Retinal pigment epithelial cell (primary cell): ENCODE data around the gene LRRC28.

Experiments used
- DNase-seq: peaks from one replicate; pipeline ENCODE4 v3.0.0-alpha.2; 2010; ENCODE audit warnings: low read depth
- H3K4me3 ChIP-seq: 2 replicates; pipeline ENCODE4 v1.5.1; 2011; ENCODE audit warnings: mild to moderate bottlenecking, low read length, control low read depth, moderate library complexity
- TF ChIP-seq, protein P1 (sequence below): conservative IDR thresholded peaks from 2 replicates; pipeline ENCODE4 v1.5.1; 2011; ENCODE audit warnings: low read depth, low read length, control low read depth, inconsistent platforms

LRRC28 gene

DNA sequence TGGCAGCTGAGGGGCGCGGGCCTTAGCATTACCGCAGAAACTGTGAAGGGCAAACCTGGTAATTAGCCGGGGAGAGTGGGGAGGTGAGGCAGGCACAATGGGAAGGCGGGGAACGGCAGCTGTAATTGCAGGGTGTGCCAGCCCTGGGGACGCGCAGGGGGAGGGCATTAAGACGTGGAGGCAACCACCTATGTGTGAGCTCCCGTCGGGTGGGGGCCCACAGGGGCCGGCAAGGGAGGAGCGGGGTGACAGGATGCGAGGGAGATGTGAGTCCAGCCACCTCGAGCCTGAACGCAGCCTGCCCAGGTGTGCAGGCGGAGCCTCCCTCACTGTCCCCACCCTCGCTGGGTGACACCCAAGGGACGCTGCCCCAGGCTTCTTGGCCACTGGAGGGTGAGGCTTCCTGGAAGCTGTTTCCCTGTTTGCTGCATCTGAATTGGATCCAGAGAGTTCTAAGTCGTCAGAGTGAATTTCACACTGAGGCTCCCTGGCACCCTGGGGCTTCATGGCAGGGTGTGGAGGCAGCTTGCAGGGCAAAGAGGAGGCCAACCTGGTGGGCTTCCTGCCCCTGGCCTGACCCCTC, 183.9 kb downstream of the LRRC28 start:
- no peak for DNase-seq
- no peak overlapping the region for H3K4me3 ChIP-seq
- TF ChIP-seq, protein P1, sequence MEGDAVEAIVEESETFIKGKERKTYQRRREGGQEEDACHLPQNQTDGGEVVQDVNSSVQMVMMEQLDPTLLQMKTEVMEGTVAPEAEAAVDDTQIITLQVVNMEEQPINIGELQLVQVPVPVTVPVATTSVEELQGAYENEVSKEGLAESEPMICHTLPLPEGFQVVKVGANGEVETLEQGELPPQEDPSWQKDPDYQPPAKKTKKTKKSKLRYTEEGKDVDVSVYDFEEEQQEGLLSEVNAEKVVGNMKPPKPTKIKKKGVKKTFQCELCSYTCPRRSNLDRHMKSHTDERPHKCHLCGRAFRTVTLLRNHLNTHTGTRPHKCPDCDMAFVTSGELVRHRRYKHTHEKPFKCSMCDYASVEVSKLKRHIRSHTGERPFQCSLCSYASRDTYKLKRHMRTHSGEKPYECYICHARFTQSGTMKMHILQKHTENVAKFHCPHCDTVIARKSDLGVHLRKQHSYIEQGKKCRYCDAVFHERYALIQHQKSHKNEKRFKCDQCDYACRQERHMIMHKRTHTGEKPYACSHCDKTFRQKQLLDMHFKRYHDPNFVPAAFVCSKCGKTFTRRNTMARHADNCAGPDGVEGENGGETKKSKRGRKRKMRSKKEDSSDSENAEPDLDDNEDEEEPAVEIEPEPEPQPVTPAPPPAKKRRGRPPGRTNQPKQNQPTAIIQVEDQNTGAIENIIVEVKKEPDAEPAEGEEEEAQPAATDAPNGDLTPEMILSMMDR, result no peak

DNA sequence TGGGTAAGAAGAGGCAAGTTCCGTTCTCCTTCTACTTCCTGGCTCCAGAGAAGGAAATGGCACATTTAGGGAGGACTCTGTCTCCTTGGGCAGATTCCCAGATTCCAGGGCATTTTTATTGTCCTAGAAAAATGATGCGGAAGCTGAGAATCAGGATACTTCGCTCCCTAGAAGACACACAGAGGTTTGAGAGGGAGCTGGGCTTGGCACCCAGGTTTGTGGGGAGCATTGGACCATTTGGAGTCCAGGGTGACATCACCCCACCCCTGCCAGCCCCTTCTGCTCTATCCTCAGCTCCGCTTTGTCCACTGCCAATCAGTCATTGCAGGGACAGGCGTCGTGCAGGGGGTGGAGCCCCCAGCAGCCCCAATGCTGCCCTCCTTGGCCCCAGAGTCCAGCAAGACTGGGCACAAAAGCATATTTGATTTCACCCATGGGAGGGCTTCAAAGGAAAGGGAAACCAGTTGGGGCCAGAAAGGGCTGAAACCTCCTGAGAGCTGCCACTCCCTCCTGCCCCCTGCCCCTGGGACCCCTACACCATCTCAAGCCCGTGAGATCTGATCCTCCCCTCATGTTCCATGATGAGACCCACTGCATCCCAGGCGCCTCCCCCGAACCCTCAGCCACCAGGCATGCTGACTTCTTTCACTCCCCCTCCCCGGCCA, 184.7 kb downstream of the LRRC28 start:
- DNase-seq, result no peak
- no peak overlapping the region for H3K4me3 ChIP-seq
- TF ChIP-seq, protein P1, result no peak

DNA sequence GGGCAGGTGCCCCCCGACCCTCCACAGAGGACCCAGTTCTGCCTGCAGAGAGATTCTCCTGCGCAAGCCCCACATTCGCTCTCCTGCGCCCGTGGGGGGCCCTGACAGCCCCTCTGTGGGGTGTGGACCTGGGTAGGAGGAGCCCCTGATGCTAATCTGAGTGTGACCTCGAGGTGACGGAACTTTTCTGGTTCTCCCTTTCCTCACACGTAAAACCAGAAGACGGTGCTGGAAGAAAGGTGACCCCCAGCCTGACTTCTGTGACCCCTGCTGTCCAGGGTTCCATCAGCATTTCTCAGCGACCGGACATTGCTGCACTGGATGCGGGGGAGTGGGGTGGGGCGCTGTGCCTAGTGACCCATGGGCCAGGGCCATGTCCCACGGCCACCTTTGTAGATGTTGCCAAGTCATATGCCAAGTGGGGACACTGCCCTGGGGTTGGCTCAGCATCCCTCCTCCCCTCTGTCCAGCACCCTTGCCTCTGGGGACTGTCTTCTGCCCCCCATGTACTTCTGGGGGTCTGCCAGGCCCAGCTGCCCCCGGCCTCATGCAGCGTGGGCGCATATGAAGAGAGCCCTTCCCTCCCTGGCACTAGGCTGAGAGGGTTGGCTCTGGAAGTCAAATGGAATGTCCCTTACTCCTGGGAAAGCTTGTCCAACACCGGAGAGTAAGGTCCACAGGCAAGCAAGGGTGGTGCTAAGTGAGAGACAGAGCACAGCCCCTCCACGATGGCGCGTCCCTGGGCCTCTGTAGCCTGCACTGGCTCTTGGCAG, 185.4 kb downstream of the LRRC28 start:
- no peak for DNase-seq
- H3K4me3 ChIP-seq, result no peak overlapping the region
- TF ChIP-seq, protein P1, result no peak

DNA sequence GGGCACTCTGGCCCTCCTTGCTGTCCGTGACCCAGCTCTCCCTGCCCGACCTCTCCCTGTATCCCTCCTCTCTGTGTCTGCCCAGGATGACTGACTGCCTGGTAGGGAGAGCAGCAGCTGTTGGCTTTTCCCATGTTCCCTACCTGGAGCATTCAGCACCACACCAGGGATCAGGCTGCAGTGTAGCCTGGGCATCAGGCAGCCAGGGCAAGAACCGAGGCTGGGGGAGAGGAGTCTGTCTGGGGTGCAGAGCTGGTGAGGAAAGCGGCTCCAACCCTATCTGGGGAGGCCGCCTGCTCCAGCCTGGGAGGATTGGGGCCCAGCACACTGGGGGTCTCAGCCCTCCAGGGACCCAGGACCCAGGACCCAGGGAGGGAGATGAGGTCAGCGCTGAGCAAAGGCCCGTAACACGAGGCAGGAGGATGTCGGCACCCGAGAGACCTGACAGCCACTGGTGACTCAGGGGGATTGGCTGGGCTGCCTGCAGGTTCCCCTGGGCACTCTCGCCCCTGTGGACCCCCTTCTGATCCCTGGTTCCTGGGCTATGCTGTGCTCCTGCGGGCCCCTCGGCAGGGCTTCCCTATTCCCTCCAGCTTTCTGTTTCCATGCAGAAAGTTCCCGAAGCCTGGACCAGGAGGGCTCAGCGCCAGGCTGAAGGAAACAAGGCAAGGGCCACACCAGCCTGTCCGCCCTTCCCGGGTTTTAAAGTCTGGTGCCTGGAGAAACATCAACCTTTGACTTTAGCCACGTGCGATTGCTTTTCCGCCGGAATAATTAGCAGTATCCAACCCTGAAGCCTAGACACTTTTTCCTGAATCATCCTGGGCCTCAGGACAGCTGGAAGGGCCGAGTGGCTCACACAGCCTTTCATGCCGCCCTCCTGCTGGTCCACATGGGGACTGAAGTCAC, 186.3 kb downstream of the LRRC28 start:
- DNase-seq, result no peak
- H3K4me3 ChIP-seq, result no peak overlapping the region
- TF ChIP-seq, protein P1, result no peak

DNA sequence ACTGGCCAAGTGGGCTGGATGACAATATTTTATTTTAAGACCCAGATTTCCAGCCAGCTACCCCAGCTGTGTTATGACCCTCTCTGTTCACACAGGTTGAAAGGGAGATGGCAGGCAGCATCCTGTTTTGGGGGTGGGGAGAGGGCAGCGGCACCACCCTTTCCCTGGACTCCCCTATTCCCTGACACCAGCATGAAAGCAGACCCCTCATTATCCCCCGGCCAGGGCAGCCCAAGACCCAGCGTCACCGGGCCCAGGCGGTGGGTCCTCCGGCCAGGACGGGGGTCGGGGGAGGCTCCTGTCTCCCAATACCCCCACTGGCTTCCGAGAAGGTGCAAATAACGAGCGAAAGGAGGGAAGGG, 186.9 kb downstream of the LRRC28 start:
- TF ChIP-seq, protein P1, result no peak
- DNase-seq, result no peak
- H3K4me3 ChIP-seq, result no peak overlapping the region

DNA sequence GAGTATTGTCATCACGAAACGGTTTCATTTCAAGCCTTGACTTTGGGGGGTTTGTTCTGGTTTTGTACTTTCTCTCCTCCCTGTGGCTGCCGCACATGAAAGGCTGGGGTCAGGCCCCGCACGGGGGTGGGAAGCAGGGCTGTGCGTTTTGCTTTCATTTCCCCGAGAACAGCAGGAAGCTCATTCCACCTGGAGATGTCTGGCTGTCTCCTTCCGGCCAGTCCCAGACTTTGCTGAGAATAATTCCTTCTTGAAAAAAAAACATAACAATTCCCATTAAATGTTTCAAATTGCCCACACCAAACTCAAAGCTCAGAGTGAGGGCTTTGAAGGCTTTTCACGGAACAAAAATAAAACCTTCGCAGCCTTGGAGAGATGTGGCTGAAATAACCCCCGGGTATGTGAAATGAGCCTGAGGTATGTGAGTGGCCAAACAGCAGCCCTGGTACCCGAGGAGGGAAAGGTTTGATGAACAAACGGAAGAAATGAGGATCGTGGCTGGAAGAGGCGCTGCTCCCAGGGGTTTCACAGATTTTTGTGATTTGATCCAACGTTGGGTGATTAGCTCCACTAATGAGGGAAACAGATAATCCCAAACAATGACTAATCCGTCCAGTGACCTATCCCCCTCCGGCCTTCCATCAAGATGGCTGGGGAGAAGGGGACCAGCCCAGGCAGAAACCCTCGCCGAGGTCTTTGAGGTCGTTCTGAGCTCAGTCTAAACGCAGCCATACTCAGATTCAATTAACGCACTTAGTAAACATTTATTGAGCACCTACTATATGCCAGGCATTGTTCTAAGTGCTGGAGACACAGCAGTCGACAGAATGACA, 187.6 kb downstream of the LRRC28 start:
- peak; percentile 39 for DNase-seq

More for the DNA sequence above, 187.6 kb downstream of the LRRC28 start:
- TF ChIP-seq, protein P1, result no peak
- no peak overlapping the region for H3K4me3 ChIP-seq
